ENCODE measurements around the gene METTL21A. TPM values are rescaled to one million over a fixed set of nuclear protein-coding genes. Genes with fewer than 3 reads are reported as not detected.

Gene METTL21A
- total RNA-seq, 2 experiments from 2014 or later = 18.6 to 19.0 TPM

- Mint-ChIP-seq H3K4me3 (no peak overlapping the region), H3K27me3 (ENCODE audit: low read depth) (no peaks in the 10 kb centered on the region), H3K36me3 (ENCODE audit: low read depth) (peaks cover 61% of the 10 kb centered on the region), H3K27ac (peak overlapping the region; percentile 11), H3K4me1 (ENCODE audit: low read depth) (peaks cover 33% of the 10 kb centered on the region), H3K9me3 (no peaks in the 10 kb centered on the region)
- CTCF ChIA-PET = no interaction called here
- DNase-seq = no peak
- intact Hi-C loops (cut with micrococcal nuclease) = no loop called here
Observed at GRCh38 chr2:207617011-207617671, 8.1 kb downstream of the METTL21A start.

GRCh38 chr2:207616185-207616584 lies 9.0 kb downstream of the METTL21A start:
- intact Hi-C loops (cut with micrococcal nuclease) = no loop called here
- Mint-ChIP-seq H3K4me3 (no peak overlapping the region), H3K27ac (no peak overlapping the region), H3K4me1 (ENCODE audit: low read depth) (peaks cover 23% of the 10 kb centered on the region), H3K36me3 (ENCODE audit: low read depth) (peaks cover 53% of the 10 kb centered on the region), H3K27me3 (ENCODE audit: low read depth) (no peaks in the 10 kb centered on the region), H3K9me3 (no peaks in the 10 kb centered on the region)
- no peak for DNase-seq
- CTCF ChIA-PET = no interaction called here

- Mint-ChIP-seq H3K27ac (no peak overlapping the region), H3K9me3 (no peaks in the 10 kb centered on the region), H3K27me3 (ENCODE audit: low read depth) (no peaks in the 10 kb centered on the region), H3K4me1 (ENCODE audit: low read depth) (peaks cover 11% of the 10 kb centered on the region), H3K4me3 (no peak overlapping the region), H3K36me3 (ENCODE audit: low read depth) (peaks cover 45% of the 10 kb centered on the region)
- intact Hi-C loops (cut with micrococcal nuclease) = no loop called here
- DNase-seq = no peak
- CTCF ChIA-PET = interaction anchor here (0.7 kb wide), 1 partner anchor 259 kb away, joined by 3 read pairs; no protein-coding TSS in a partner anchor
Observed at GRCh38 chr2:207614824-207615223, 10.4 kb downstream of the METTL21A start.

GRCh38 chr2:207612714-207613113 lies 12.5 kb downstream of the METTL21A start:
- Mint-ChIP-seq H3K9me3 (peaks cover 4% of the 10 kb centered on the region), H3K36me3 (ENCODE audit: low read depth) (peaks cover 53% of the 10 kb centered on the region), H3K4me1 (ENCODE audit: low read depth) (peaks cover 7% of the 10 kb centered on the region), H3K4me3 (no peak overlapping the region), H3K27ac (no peak overlapping the region), H3K27me3 (ENCODE audit: low read depth) (no peaks in the 10 kb centered on the region)
- intact Hi-C loops (cut with micrococcal nuclease) = no loop called here
- CTCF ChIA-PET = interaction anchor here (0.6 to 0.8 kb wide), 2 partner anchors 14 to 15 kb away, joined by 5 to 8 read pairs; no protein-coding TSS in a partner anchor
- DNase-seq = no peak

- H3K4me1 Mint-ChIP-seq (ENCODE audit: low read depth) = peaks cover 6% of the 10 kb centered on the region
- no peak for DNase-seq
- no peak overlapping the region for H3K4me3 Mint-ChIP-seq
- intact Hi-C loops (cut with micrococcal nuclease) = no loop called here
- H3K27me3 Mint-ChIP-seq (ENCODE audit: low read depth) = no peaks in the 10 kb centered on the region
- H3K9me3 Mint-ChIP-seq = peaks cover 4% of the 10 kb centered on the region
- no peak overlapping the region for H3K27ac Mint-ChIP-seq
- CTCF ChIA-PET = no interaction called here
- H3K36me3 Mint-ChIP-seq (ENCODE audit: low read depth) = peaks cover 23% of the 10 kb centered on the region
Observed at GRCh38 chr2:207606829-207607228, 18.4 kb downstream of the METTL21A start.

GRCh38 chr2:207606399-207606798 lies 18.8 kb downstream of the METTL21A start:
- Mint-ChIP-seq H3K27ac (no peak overlapping the region), H3K4me3 (no peak overlapping the region), H3K9me3 (peaks cover 4% of the 10 kb centered on the region), H3K27me3 (ENCODE audit: low read depth) (no peaks in the 10 kb centered on the region), H3K4me1 (ENCODE audit: low read depth) (peaks cover 9% of the 10 kb centered on the region), H3K36me3 (ENCODE audit: low read depth) (peaks cover 23% of the 10 kb centered on the region)
- no peak for DNase-seq
- intact Hi-C loops (cut with micrococcal nuclease) = no loop called here
- CTCF ChIA-PET = no interaction called here

GRCh38 chr2:207603486-207603885 lies 21.7 kb downstream of the METTL21A start:
- H3K4me1 Mint-ChIP-seq (ENCODE audit: low read depth) = peaks cover 12% of the 10 kb centered on the region
- H3K27ac Mint-ChIP-seq = no peak overlapping the region
- no peaks in the 10 kb centered on the region for H3K27me3 Mint-ChIP-seq (ENCODE audit: low read depth)
- DNase-seq = no peak
- CTCF ChIA-PET = interaction anchor here (0.6 to 1.1 kb wide), 2 partner anchors 23 to 68 kb away, joined by 3 to 4 read pairs; no protein-coding TSS in a partner anchor
- no peaks in the 10 kb centered on the region for H3K9me3 Mint-ChIP-seq
- no peak overlapping the region for H3K4me3 Mint-ChIP-seq
- intact Hi-C loops (cut with micrococcal nuclease) = loop anchor here (2.0 kb wide), 1 partner anchor 17 kb away; no protein-coding TSS in a partner anchor
- peaks cover 14% of the 10 kb centered on the region for H3K36me3 Mint-ChIP-seq (ENCODE audit: low read depth)

- CTCF ChIA-PET = interaction anchor here (0.6 kb wide), 1 partner anchor 50 kb away, joined by 5 read pairs; no protein-coding TSS in a partner anchor
- H3K36me3 Mint-ChIP-seq (ENCODE audit: low read depth) = peaks cover 10% of the 10 kb centered on the region
Observed at GRCh38 chr2:207601774-207602173, 23.4 kb downstream of the METTL21A start.

GRCh38 chr2:207600231-207600630 lies 25.0 kb downstream of the METTL21A start:
- CTCF ChIA-PET = interaction anchor here (0.6 kb wide), 1 partner anchor 801 kb away, joined by 3 read pairs; no protein-coding TSS in a partner anchor
- Mint-ChIP-seq H3K4me3 (no peak overlapping the region), H3K9me3 (no peaks in the 10 kb centered on the region), H3K27ac (no peak overlapping the region), H3K4me1 (ENCODE audit: low read depth) (peaks cover 14% of the 10 kb centered on the region), H3K27me3 (ENCODE audit: low read depth) (no peaks in the 10 kb centered on the region), H3K36me3 (ENCODE audit: low read depth) (peaks cover 11% of the 10 kb centered on the region)
- intact Hi-C loops (cut with micrococcal nuclease) = no loop called here
- DNase-seq = no peak

More at GRCh38 chr2:207601774-207602173, 23.4 kb downstream of the METTL21A start:
- H3K9me3 Mint-ChIP-seq = no peaks in the 10 kb centered on the region
- H3K27ac Mint-ChIP-seq = peak overlapping the region; percentile 57
- peaks cover 14% of the 10 kb centered on the region for H3K4me1 Mint-ChIP-seq (ENCODE audit: low read depth)
- H3K27me3 Mint-ChIP-seq (ENCODE audit: low read depth) = no peaks in the 10 kb centered on the region
- H3K4me3 Mint-ChIP-seq = no peak overlapping the region
- DNase-seq = no peak
- intact Hi-C loops (cut with micrococcal nuclease) = loop anchor here (2.0 kb wide), 1 partner anchor 15 kb away; no protein-coding TSS in a partner anchor

- Mint-ChIP-seq H3K9me3 (no peaks in the 10 kb centered on the region), H3K36me3 (ENCODE audit: low read depth) (peaks cover 11% of the 10 kb centered on the region), H3K4me1 (ENCODE audit: low read depth) (peaks cover 14% of the 10 kb centered on the region), H3K27ac (no peak overlapping the region), H3K27me3 (ENCODE audit: low read depth) (no peaks in the 10 kb centered on the region), H3K4me3 (no peak overlapping the region)
- CTCF ChIA-PET = interaction anchor here (0.6 kb wide), 1 partner anchor 800 kb away, joined by 3 read pairs; no protein-coding TSS in a partner anchor
- no peak for DNase-seq
- intact Hi-C loops (cut with micrococcal nuclease) = no loop called here
Observed at GRCh38 chr2:207599636-207600035, 25.6 kb downstream of the METTL21A start.

- no peaks in the 10 kb centered on the region for H3K27me3 Mint-ChIP-seq (ENCODE audit: low read depth)
- peaks cover 4% of the 10 kb centered on the region for H3K4me1 Mint-ChIP-seq (ENCODE audit: low read depth)
- H3K4me3 Mint-ChIP-seq = no peak overlapping the region
- peaks cover 46% of the 10 kb centered on the region for H3K36me3 Mint-ChIP-seq (ENCODE audit: low read depth)
- CTCF ChIA-PET = interaction anchor here (1.4 kb wide), 1 partner anchor 26 kb away, joined by 3 read pairs; no protein-coding TSS in a partner anchor
- peaks cover 13% of the 10 kb centered on the region for H3K9me3 Mint-ChIP-seq
- H3K27ac Mint-ChIP-seq = no peak overlapping the region
- intact Hi-C loops (cut with micrococcal nuclease) = no loop called here
- no peak for DNase-seq
Observed at GRCh38 chr2:207594731-207595130, 30.5 kb downstream of the METTL21A start.

GRCh38 chr2:207594264-207594663 lies 30.9 kb downstream of the METTL21A start:
- H3K36me3 Mint-ChIP-seq (ENCODE audit: low read depth) = peaks cover 51% of the 10 kb centered on the region
- H3K4me1 Mint-ChIP-seq (ENCODE audit: low read depth) = peaks cover 5% of the 10 kb centered on the region
- no peak overlapping the region for H3K27ac Mint-ChIP-seq
- no peak for DNase-seq
- intact Hi-C loops (cut with micrococcal nuclease) = no loop called here
- peaks cover 14% of the 10 kb centered on the region for H3K9me3 Mint-ChIP-seq
- H3K27me3 Mint-ChIP-seq (ENCODE audit: low read depth) = no peaks in the 10 kb centered on the region
- CTCF ChIA-PET = interaction anchor here (1.0 to 1.4 kb wide), 2 partner anchors 17 to 26 kb away, joined by 3 read pairs; no protein-coding TSS in a partner anchor
- H3K4me3 Mint-ChIP-seq = no peak overlapping the region

- H3K9me3 Mint-ChIP-seq = peaks cover 14% of the 10 kb centered on the region
- no peak for DNase-seq
- H3K4me1 Mint-ChIP-seq (ENCODE audit: low read depth) = peaks cover 7% of the 10 kb centered on the region
- intact Hi-C loops (cut with micrococcal nuclease) = no loop called here
- H3K4me3 Mint-ChIP-seq = no peak overlapping the region
- no peak overlapping the region for H3K27ac Mint-ChIP-seq
- H3K36me3 Mint-ChIP-seq (ENCODE audit: low read depth) = peaks cover 61% of the 10 kb centered on the region
- CTCF ChIA-PET = interaction anchor here (0.6 to 1.4 kb wide), 3 partner anchors 16 to 25 kb away, joined by 3 read pairs; no protein-coding TSS in a partner anchor
- H3K27me3 Mint-ChIP-seq (ENCODE audit: low read depth) = no peaks in the 10 kb centered on the region
Observed at GRCh38 chr2:207593277-207593676, 31.9 kb downstream of the METTL21A start.
